Liver (tissue), 9 donors: ENCODE measurements around the gene CD164L2. TPM values are rescaled to one million over a fixed set of nuclear protein-coding genes. Genes with fewer than 3 reads are reported as not detected.
A peak's percentile ranks its signal among the peaks of the same experiment; 100 is the strongest.

Source experiments
- DNase-seq: peaks from one replicate; pipeline ENCODE4 v3.0.0-alpha.2; 2017; ENCODE audit warnings: low spot score
- H3K27ac ChIP-seq, 2 donors: one replicate each; pipeline ENCODE4 v1.7.0; 2013; ENCODE audit warnings: inconsistent platforms in 2 of 2, low read length in 2 of 2, control low read depth in 1 of 2, low read depth in 1 of 2, mild to moderate bottlenecking in 1 of 2
- H3K27me3 ChIP-seq, 4 donors: one replicate each; pipeline versions ENCODE4 v1.6.1 to v1.7.0; 2013; ENCODE audit warnings: low read length in 3 of 4, inconsistent platforms in 1 of 4, mild to moderate bottlenecking in 1 of 4, moderate library complexity in 1 of 4; ENCODE audit not compliant: control insufficient read depth in 4 of 4, insufficient read depth in 4 of 4
- H3K36me3 ChIP-seq, 4 donors: one replicate each; pipeline versions ENCODE4 v1.6.1 to v1.7.0; 2013; ENCODE audit warnings: low read length in 3 of 4, mild to moderate bottlenecking in 3 of 4, low read depth in 1 of 4, moderate library complexity in 1 of 4; ENCODE audit not compliant: control insufficient read depth in 4 of 4, insufficient read depth in 3 of 4
- H3K4me1 ChIP-seq, 4 donors: one replicate each; pipeline versions ENCODE4 v1.6.1 to v1.7.0; 2013; ENCODE audit warnings: low read length in 3 of 4, mild to moderate bottlenecking in 3 of 4, moderate library complexity in 1 of 4; ENCODE audit not compliant: control insufficient read depth in 4 of 4, insufficient read depth in 4 of 4
- H3K4me3 ChIP-seq, 3 donors: one replicate each; pipeline versions ENCODE4 v1.6.1 to v1.7.0; 2013; ENCODE audit warnings: low read length in 3 of 3, control low read depth in 1 of 3, low read depth in 1 of 3, mild to moderate bottlenecking in 1 of 3
- H3K9ac ChIP-seq, 2 donors: one replicate each; pipeline ENCODE4 v1.7.0; 2013; ENCODE audit warnings: low read length in 2 of 2, mild to moderate bottlenecking in 2 of 2, moderate library complexity in 2 of 2, control low read depth in 1 of 2, low read depth in 1 of 2
- H3K9me3 ChIP-seq, 4 donors: one replicate each; pipeline versions ENCODE4 v1.6.1 to v1.7.0; 2013; ENCODE audit warnings: low read length in 3 of 4; ENCODE audit not compliant: control insufficient read depth in 4 of 4
- ATF3 ChIP-seq: IDR thresholded peaks from 2 replicates; pipeline ENCODE4 v1.6.1; 2016; ENCODE audit warnings: antibody characterized with exemption
- CTCF ChIP-seq: fragments of 150-350 bp; IDR thresholded peaks from 2 replicates; pipeline ENCODE4 v1.5.1; 2017; ENCODE audit warnings: improper control_type of control experiment, low read depth, low read length; ENCODE audit not compliant: missing input control
- EGR1 ChIP-seq, 2 donors: IDR thresholded peaks; 2 replicates each; pipeline ENCODE4 v1.6.1; 2016 to 2018; ENCODE audit warnings: antibody characterized with exemption in 2 of 2, low read depth in 2 of 2
- FOXA1 ChIP-seq: IDR thresholded peaks from 2 replicates; pipeline ENCODE4 v1.6.1; 2016; ENCODE audit warnings: antibody characterized with exemption
- FOXA2 ChIP-seq: IDR thresholded peaks from 2 replicates; pipeline ENCODE4 v1.6.1; 2016; ENCODE audit warnings: antibody characterized with exemption
- GABPA ChIP-seq, 2 donors: IDR thresholded peaks in 1 of 2; conservative IDR thresholded peaks in 1 of 2; 2 replicates each; pipeline ENCODE4 v1.6.1; 2016; ENCODE audit warnings: antibody characterized with exemption in 2 of 2, mild to moderate bottlenecking in 1 of 2, moderate library complexity in 1 of 2
- HNF4A ChIP-seq, 2 donors: conservative IDR thresholded peaks; 2 replicates each; pipeline ENCODE4 v1.6.1; 2016; ENCODE audit warnings: antibody characterized with exemption in 2 of 2, mild to moderate bottlenecking in 2 of 2
- HNF4G ChIP-seq: IDR thresholded peaks from 2 replicates; pipeline ENCODE4 v1.6.1; 2016; ENCODE audit warnings: antibody characterized with exemption
- JUND ChIP-seq, 2 donors: IDR thresholded peaks; 2 replicates each; pipeline ENCODE4 v1.6.1; 2016; ENCODE audit warnings: antibody characterized with exemption in 2 of 2
- NR2F2 ChIP-seq: IDR thresholded peaks from 2 replicates; pipeline ENCODE4 v1.6.1; 2016; ENCODE audit warnings: antibody characterized with exemption
- RAD21 ChIP-seq, 2 donors: IDR thresholded peaks; 2 replicates each; pipeline ENCODE4 v1.6.1; 2016; ENCODE audit warnings: antibody characterized with exemption in 2 of 2, mild to moderate bottlenecking in 2 of 2
- REST ChIP-seq: IDR thresholded peaks from 2 replicates; pipeline ENCODE4 v1.6.1; 2016; ENCODE audit warnings: antibody characterized with exemption, mild to moderate bottlenecking
- RXRA ChIP-seq, 2 donors: IDR thresholded peaks; 2 replicates each; pipeline ENCODE4 v1.6.1; 2017 to 2018; ENCODE audit warnings: antibody characterized with exemption in 2 of 2, mild to moderate bottlenecking in 1 of 2
- SP1 ChIP-seq: IDR thresholded peaks from 2 replicates; pipeline ENCODE4 v1.6.1; 2018; ENCODE audit warnings: antibody characterized with exemption, mild to moderate bottlenecking
- TAF1 ChIP-seq: conservative IDR thresholded peaks from 2 replicates; pipeline ENCODE4 v1.6.1; 2016; ENCODE audit warnings: antibody characterized with exemption, mild to moderate bottlenecking
- YY1 ChIP-seq: IDR thresholded peaks from 2 replicates; pipeline ENCODE4 v1.6.1; 2016; ENCODE audit warnings: antibody characterized with exemption, mild to moderate bottlenecking
- ZBTB33 ChIP-seq: IDR thresholded peaks from 2 replicates; pipeline ENCODE4 v1.6.1; 2016; ENCODE audit warnings: antibody characterized with exemption
- WGBS: extraction: QIAGEN DNeasy Blood & Tissue Kit; methylation state at CpG from one replicate; pipeline ENCODE4 v1.1.7; 2013; 5-methylcytosine and 5-hydroxymethylcytosine counted together
- polyA plus RNA-seq, 2 donors: library from polyadenylated mRNA; stranded (reverse) in 1 of 2; unstranded in 1 of 2; fragments of 200-250 nt in 1 of 2; fragments of >200 nt in 1 of 2; fragmentation: Nextera tagmentation in 1 of 2; extraction: Ambion mirVana in 1 of 2; gene quantifications; one replicate each; pipeline versions ENCODE4 v1.2.1 to v1.2.3, GENCODE V29; 2013 to 2015
- total RNA-seq, 2 donors: library from RNA; depleted of rRNA; stranded (reverse); fragments of >200 nt; gene quantifications; one replicate each; pipeline ENCODE4 v1.2.3, GENCODE V29; 2014
- donor health status: healthy.
- donor health status: healthy.
- donor health status: healthy.
- donor health status: healthy.
- donor health status: healthy.

The CD164L2 gene
- total and polyA plus RNA-seq, 4 donors, result not detected

GRCh38 chr1:27397110-27397509 lies 14.0 kb upstream of the CD164L2 start:
- Histone ChIP-seq H3K9me3 (no peaks in the 10 kb centered on the region), H3K4me1 (peaks cover 1 to 7% (median 5%) of the 10 kb centered on the region in 4 donors), H3K27ac (no peak overlapping the region), H3K4me3 (no peak overlapping the region), H3K9ac (no peak overlapping the region), H3K36me3 (no peaks in the 10 kb centered on the region), H3K27me3 (no peaks in the 10 kb centered on the region)
- 81% methylated on average over 3 of the region's 3 CpGs for WGBS
- TF ChIP-seq RAD21 (IDR thresholded peaks at IDR 0.05), result no peak
- no peak for DNase-seq

- Histone ChIP-seq H3K36me3 (no peaks in the 10 kb centered on the region), H3K9me3 (no peaks in the 10 kb centered on the region), H3K9ac (no peak overlapping the region), H3K27ac (no peak overlapping the region), H3K27me3 (no peaks in the 10 kb centered on the region), H3K4me1 (peaks cover 5 to 12% (median 8%) of the 10 kb centered on the region in 4 donors), H3K4me3 (no peak overlapping the region)
- DNase-seq, result peak; percentile 81
- 3% methylated on average over 10 of the region's 10 CpGs for WGBS
- TF ChIP-seq RXRA (IDR thresholded peaks at IDR 0.05), result peak in 1 of 2 donors; percentile 23
- peak; percentile 91 to 92 for TF ChIP-seq RAD21 (IDR thresholded peaks at IDR 0.05)
- TF ChIP-seq TAF1, result no peak
- peak; percentile 95 for TF ChIP-seq CTCF
- TF ChIP-seq NR2F2, result no peak
- no peak for TF ChIP-seq GABPA (IDR thresholded peaks at IDR 0.05 in 1 of 2, conservative IDR thresholded peaks at IDR 0.05 in 1 of 2)
These were observed 12.5 kb upstream of the CD164L2 start for GRCh38 chr1:27395441-27396195.

GRCh38 chr1:27394925-27395324 lies 11.8 kb upstream of the CD164L2 start:
- Histone ChIP-seq H3K27ac (no peak overlapping the region), H3K36me3 (no peaks in the 10 kb centered on the region), H3K4me3 (no peak overlapping the region), H3K4me1 (peaks cover 5 to 12% (median 8%) of the 10 kb centered on the region in 4 donors), H3K9me3 (no peaks in the 10 kb centered on the region), H3K9ac (no peak overlapping the region), H3K27me3 (no peaks in the 10 kb centered on the region)
- 88% methylated on average over 1 of the region's 1 CpG for WGBS
- no peak for DNase-seq
- TF ChIP-seq YY1, result no peak
- no peak for TF ChIP-seq FOXA1
- no peak for TF ChIP-seq ATF3
- TF ChIP-seq REST, result no peak
- no peak for TF ChIP-seq NR2F2
- TF ChIP-seq TAF1, result no peak
- no peak for TF ChIP-seq JUND (IDR thresholded peaks at IDR 0.05)
- no peak for TF ChIP-seq HNF4G
- no peak for TF ChIP-seq CTCF
- no peak for TF ChIP-seq HNF4A (conservative IDR thresholded peaks at IDR 0.05)
- TF ChIP-seq SP1, result no peak
- TF ChIP-seq ZBTB33, result no peak
- TF ChIP-seq GABPA (IDR thresholded peaks at IDR 0.05 in 1 of 2, conservative IDR thresholded peaks at IDR 0.05 in 1 of 2), result no peak
- TF ChIP-seq RAD21 (IDR thresholded peaks at IDR 0.05), result no peak
- TF ChIP-seq FOXA2, result no peak
- no peak for TF ChIP-seq RXRA (IDR thresholded peaks at IDR 0.05)
- no peak for TF ChIP-seq EGR1 (IDR thresholded peaks at IDR 0.05; ENCODE audit: low read depth in 2 of 2)
